KBM-7 (cell line): Measurements from ENCODE around the gene IMMT.

Experiments used
- DNase-seq: peaks from one replicate; pipeline ENCODE4 v3.0.0-alpha.2; 2015
- in situ Hi-C: fragments of 300-500 bp; cut with MboI; formaldehyde crosslinking; loops from 2 replicates; pipeline ENCODE4 v1.14.3; 2020; ENCODE audit warnings: low sequenced_read_pairs, low pct_unique_long_range_greater_than_20kb, mixed read lengths

Gene IMMT

DNA sequence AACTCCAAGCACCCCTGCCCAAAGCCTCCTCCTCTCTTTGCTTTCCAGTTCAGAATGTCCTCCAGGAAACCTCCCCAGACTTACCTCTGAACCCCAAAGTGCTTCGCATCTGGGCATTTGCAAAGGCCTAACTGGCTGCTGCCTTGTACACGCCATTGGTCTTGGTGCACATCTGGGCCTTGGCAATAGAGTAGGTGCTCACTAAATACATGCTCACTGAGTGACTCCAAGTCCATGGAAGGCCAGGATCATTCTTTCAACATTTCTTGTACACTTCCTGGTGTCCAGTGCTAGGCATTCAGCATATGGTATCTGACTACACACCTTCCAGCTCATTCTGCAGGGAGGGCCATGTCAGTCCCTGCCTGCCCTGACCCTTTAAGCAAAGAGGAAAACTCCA, 32.4 kb upstream of the IMMT start:
- DNase-seq, result no peak
- in situ Hi-C loops, result no loop called here

DNA sequence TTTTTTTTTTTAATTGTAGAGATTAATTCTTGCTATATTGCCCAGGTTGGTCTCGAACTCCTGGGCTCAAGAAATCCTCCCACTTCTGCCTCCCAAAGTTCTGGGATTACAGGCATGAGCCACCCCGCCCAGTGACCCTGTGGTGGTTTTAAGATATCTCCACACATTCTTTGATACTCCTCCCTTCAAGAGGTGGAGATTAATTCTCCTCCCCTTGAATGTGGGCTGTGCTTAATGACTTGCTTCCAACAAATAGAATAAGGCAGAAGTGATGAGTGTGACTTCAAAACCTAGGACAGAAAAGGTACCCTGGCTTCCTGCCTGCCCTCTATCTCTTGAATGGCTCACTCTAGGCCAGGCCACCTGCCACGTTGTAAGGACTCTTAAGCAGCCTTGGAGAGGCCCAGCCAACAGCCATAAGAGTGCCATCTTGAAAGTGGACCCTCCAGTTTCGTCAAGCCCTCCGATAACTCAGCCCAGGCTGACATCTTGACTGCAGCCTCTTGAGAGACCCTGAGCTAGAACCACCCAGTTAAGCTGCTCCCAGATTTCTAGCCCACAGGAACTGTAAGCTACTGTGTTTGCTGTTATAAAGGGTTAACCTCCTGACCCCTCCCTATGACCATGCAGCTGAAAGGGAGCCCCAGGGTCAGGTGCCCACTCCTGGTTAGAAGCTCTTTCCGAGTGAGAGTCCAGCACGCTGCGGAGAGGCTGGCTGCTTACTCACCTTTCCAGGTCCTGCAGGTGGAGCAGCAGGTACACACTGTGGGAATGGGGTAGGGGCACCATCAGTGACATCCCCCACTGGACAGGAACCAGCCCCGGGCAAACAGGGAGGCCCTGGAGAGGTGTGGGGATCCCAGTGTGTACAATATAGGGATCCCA, 31.6 kb upstream of the IMMT start:
- no peak for DNase-seq
- in situ Hi-C loops, result no loop called here

GRCh38 chr2:86226070-86226469, 30.8 kb upstream of the IMMT start:
- in situ Hi-C loops, result no loop called here
- DNase-seq, result no peak

DNA sequence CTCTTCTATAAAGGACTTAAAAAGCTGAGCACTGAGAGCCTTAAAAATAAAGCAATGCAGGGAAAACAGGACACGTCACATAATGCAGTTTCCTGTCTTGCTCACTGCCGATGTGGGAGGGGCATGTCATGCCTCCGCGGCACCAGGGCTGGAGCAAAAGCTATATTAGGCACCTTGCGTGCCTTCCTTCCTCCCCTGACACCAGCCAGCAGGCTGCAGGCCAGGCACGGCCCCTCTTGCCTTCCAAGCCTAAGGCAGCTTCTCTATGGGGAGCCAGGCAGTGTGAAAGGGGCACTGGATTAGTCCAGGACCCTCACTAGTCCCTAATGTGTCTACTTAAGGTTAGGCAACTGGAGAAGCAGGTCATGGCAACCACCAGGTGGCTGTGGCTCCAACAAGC, 30.3 kb upstream of the IMMT start:
- in situ Hi-C loops, result no loop called here
- DNase-seq, result peak; percentile 83

DNA sequence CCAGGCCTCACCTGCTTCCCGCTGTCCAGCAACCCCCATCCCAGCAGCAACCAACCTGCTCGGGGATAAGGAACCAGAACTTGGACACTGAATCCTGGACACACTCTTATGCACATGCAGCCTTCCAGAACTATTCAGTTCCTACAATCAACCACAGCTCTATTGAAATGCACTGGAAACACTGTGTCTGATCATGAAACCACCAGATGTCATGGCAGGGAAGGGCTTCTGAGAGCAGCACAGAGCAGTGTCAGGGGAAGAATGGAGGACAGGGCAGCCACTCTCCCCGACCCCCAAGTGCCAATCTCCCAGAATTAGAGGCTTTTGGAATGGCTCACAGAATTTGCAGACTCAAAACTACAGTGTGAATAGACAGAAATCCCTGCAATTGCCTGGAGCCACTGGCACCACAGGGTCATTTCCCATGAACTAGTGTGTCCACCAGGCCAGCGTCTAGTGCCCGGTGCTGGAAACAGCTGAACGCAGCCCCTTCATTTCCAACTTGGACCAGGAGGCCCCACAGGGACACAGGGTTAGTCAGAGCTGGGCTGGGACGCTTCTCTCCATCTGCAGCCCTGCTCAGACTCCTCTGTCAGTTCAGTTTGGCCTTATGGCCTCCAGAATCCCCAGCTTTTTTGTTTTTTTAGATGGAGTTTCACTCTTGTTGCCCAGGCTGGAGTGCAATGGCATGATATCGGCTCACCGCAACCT, 29.5 kb upstream of the IMMT start:
- in situ Hi-C loops, result no loop called here
- no peak for DNase-seq

GRCh38 chr2:86223927-86224560, 28.8 kb upstream of the IMMT start:
- in situ Hi-C loops, result no loop called here
- DNase-seq, result no peak

DNA sequence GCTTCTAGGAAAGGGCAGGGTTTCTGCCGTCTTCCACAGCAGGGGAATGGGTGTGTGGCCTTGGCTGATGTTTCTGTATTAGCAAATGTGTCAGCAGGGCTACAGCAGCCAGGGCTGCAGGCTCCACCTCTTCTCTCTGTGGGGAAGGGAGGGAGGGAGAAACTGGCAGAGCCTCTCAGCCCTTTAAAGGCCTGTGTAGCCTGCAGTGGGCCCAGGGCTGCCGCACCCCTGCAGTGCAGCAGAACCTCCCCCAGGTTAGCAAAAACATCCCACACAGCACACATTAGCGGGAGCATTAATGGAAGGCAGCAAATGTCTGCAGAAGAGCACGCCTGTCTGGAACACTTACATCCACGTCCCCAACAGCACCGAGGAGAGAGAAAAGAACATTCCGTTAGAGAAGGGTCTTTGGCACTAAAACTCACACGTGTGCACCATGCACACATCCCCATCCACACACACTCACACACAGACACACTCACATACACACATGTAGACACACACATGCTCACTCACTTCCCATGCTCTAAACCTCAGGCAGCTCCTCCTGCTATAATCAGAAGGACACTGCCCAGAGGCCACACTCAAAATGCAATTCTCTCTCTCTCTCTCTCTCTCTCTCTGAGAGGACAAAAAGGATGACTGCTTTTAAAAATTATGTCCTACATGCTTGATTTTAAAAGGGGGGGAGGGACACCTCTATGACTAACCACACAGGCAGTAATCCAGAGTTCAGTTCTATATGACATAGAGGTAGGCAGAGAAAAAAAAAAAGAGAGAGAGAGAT, 28.1 kb upstream of the IMMT start:
- no peak for DNase-seq
- in situ Hi-C loops, result no loop called here

GRCh38 chr2:86221066-86221684, 25.9 kb upstream of the IMMT start:
- in situ Hi-C loops, result no loop called here
- peak; percentile 82 for DNase-seq

DNA sequence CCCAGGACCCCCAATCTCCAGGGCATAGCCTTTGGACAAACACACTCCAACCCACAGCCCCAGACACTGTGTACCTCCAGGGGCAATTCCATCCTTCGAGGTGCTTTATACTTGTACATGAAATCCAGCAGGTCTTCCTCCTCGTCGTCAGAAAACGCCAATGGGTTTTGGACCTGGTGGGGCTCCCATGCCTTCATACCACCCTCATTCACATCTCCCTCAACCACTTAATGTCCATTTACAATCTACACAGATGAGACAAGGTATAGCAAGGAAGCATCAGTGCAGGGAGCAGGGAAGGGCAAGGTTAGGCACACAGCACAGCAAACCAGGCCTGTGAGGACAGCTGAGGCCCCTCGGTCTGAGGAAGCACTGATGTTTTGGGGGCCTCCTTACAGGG, 24.6 kb upstream of the IMMT start:
- no peak for DNase-seq
- in situ Hi-C loops, result no loop called here

GRCh38 chr2:86218124-86218523, 22.9 kb upstream of the IMMT start:
- in situ Hi-C loops, result no loop called here
- DNase-seq, result no peak

DNA sequence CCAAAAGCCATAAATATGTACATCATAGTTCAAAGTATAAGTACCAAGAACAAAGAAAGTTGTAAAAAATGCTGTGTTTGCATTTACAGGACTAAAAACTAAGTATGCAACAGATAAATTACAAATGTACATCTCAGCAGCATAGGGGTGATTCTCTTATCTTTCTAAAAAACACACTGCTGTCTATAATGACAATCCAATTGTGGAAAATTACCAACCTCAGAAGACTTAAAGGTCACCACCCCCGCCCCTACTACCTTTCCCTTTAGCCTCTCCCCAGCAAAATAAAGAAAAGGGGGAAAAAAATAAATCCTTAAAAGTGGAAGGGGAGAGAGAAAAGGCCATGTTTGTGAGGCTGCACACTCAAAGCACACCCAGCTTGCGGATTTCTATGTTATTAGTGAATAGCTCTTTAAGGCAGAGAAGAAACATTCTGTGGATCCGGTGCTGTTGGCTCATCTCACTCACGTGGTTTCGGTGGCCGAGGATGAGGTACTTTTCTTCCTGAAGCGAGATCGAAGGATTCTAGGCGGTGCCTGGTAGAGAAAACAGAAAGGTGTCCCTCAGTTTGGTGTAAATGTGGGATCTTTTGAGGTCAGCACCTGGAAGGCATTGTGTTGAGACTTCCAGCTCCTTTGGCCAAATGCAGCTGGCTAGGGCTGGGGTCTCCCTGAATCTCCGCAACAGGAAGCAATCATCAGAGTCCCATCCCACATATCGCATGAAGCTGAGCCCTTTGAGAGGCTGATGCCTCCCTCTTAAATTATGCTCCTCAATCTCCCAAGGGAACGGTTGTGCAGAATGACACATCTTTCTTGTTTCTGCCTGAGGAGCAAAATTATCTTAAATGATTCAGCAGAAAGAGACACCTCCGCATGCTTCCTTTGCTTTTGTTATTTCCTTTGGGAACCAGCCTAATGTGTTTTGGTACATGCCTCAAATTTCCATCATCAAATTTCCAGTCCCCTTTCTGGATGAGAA, 21.6 kb upstream of the IMMT start:
- no peak for DNase-seq
- in situ Hi-C loops, result no loop called here

DNA sequence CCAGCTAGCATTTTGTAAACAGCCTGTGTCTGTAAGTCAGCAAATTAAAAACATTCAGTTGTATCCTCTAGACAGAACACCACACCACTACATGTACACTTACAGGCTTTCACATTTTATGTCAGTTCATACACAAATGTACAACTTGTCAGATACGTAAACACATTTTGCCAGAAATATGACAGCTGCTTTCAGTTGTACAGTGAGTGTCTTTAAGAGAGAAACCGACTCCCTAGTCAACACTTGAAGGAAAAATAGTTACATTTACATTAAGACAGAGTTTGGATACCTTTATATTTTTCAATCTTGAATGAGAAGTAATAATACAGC, 19.2 kb upstream of the IMMT start:
- in situ Hi-C loops, result no loop called here

DNA sequence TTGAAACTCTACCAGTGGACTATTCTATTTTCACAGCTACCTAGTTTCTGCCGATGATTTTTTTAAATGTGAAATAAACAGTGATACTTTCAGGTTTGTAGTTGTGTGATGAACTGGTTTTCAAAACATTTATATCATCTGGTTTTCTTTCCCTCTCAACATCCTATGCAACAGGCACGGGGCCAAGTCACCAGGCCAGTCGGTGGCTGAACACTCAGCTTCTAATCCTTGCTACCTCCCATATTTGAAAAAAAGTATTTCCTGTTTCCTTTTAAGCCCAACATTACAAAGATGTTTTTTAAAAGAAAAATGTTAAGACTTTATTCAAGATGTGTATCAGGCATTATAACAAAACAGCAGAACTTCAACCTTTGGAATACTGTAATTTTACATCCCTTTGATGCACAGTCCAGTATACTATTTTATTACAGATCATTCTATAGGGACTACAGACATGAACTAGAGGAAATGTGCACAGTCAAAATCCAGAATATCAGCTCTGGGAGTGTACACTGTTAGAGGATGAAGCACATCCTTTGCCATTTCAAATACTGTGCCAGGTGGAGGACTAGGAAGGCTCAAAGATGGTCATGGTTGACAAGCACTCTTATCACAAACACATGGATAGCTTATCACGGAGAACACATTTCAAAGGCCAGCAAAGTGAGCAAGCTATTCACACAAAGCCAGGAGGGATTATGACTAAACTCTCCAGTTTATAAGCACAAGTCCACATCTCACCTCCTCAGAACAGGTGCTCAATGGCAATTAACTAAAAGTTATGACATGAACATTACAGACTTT, 18.6 kb upstream of the IMMT start:
- in situ Hi-C loops, result no loop called here
- no peak for DNase-seq

More for the DNA sequence above, 19.2 kb upstream of the IMMT start:
- no peak for DNase-seq

DNA sequence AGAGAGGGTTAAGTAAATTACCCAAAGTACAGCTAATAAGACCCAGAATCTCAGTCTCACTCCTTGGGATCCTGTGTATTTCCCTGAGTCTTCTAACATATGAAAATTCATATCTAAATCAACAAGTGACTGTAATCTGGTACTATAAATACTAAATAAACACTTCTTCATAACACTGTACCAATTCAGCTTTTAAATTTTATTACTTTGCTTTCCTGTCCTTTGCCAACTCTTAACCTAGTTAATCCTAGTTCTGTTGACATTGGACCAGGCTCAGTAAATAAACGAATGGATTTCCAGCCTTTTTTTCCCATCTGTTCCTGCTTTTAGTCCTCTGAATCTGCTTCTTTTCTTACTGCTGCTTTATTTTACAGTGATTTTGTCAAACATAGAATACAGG, 17.8 kb upstream of the IMMT start:
- DNase-seq, result no peak
- in situ Hi-C loops, result no loop called here

GRCh38 chr2:86211796-86212188, 16.5 kb upstream of the IMMT start:
- no peak for DNase-seq
- in situ Hi-C loops, result no loop called here

DNA sequence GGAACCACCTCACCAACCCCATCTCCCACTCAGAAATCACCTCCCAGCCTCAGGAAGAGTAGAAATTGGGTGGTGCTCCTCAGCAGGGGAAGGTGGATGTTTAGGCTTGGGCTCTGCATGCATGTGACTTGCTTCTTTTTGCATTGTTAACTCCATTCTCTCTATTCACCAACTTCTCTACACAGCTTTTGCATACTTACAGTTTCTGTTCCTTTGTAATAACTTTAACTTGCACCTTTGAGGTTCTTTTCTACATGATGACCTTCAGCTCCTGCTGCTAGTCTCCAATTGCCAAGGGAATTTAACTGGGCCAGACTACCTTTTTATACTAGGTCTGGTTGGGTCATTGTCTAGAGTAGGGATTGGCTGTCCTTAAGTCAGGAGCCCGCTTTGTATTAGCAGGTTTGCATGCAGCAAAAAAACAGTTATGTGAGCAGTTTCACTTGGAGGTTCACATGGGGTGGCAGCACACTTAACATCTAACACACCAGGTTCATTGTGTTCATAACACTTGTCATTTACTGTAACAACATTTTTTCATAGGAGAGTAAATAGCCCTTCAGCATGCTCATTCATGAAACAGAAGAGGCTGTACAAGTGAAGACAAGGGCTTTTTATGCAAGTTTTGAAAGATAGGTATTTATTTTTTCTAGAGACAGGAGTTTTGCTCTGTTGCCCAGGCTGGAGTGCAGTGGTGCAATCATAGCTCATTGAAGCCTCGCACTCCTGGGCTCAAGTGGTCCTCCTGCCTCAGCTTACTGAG, 16.0 kb upstream of the IMMT start:
- DNase-seq, result no peak

GRCh38 chr2:86204458-86204857, 9.2 kb upstream of the IMMT start:
- in situ Hi-C loops, result no loop called here
- no peak for DNase-seq

More for the DNA sequence above, 16.0 kb upstream of the IMMT start:
- in situ Hi-C loops, result no loop called here
